H9 (cell line): ENCODE results near the gene TMEM91. TPM values are rescaled to one million over a fixed set of nuclear protein-coding genes. Genes with fewer than 3 reads are reported as not detected.

ENCODE experiments used
- DNase-seq: peaks from one replicate; pipeline ENCODE4 v3.0.0-alpha.2; 2017
- H2AFZ ChIP-seq: one replicate; pipeline ENCODE4 v1.6.1; 2013; ENCODE audit warnings: mild to moderate bottlenecking, low read length, control low read depth, moderate library complexity
- H2AK5ac ChIP-seq: 2 replicates; pipeline ENCODE4 v1.6.1; 2013; ENCODE audit warnings: low read length, control low read depth, mixed read lengths; ENCODE audit not compliant: insufficient read length
- H2BK120ac ChIP-seq: one replicate; pipeline ENCODE4 v1.6.1; 2013; ENCODE audit warnings: low read depth, mild to moderate bottlenecking, low read length, control low read depth, inconsistent platforms; ENCODE audit not compliant: poor library complexity, severe bottlenecking
- H2BK12ac ChIP-seq: 2 replicates; pipeline ENCODE4 v1.6.1; 2013; ENCODE audit warnings: low read length, control low read depth, mixed read lengths, low read depth; ENCODE audit not compliant: insufficient read length
- H2BK15ac ChIP-seq: 2 replicates; pipeline ENCODE4 v1.6.1; 2013; ENCODE audit warnings: low read depth, low read length, control low read depth
- H2BK20ac ChIP-seq: one replicate; pipeline ENCODE4 v1.6.1; 2013; ENCODE audit warnings: low read depth, mild to moderate bottlenecking, low read length, control low read depth, inconsistent platforms; ENCODE audit not compliant: poor library complexity, severe bottlenecking
- H2BK5ac ChIP-seq: 2 replicates; pipeline ENCODE4 v1.6.1; 2013; ENCODE audit warnings: low read length, control low read depth, mixed read lengths; ENCODE audit not compliant: insufficient read length
- H3K14ac ChIP-seq: 2 replicates; pipeline ENCODE4 v1.6.1; 2013; ENCODE audit warnings: low read length, control low read depth; ENCODE audit not compliant: insufficient read depth
- H3K18ac ChIP-seq: 2 replicates; pipeline ENCODE4 v1.6.1; 2013; ENCODE audit warnings: low read depth, mild to moderate bottlenecking, mixed read lengths, low read length, control low read depth; ENCODE audit not compliant: insufficient read length
- H3K23ac ChIP-seq: 2 replicates; pipeline ENCODE4 v1.6.1; 2013; ENCODE audit warnings: low read length, control low read depth, mixed read lengths, low read depth; ENCODE audit not compliant: insufficient read length
- H3K23me2 ChIP-seq: 2 replicates; pipeline ENCODE4 v1.6.1; 2013; ENCODE audit warnings: low read depth, mild to moderate bottlenecking, mixed read lengths, low read length, control low read depth; ENCODE audit not compliant: insufficient read length, poor library complexity, severe bottlenecking
- H3K27ac ChIP-seq: 2 replicates; pipeline ENCODE4 v1.5.1; 2013; ENCODE audit warnings: low read length, control low read depth, mixed read lengths, low read depth; ENCODE audit not compliant: insufficient read length
- H3K27me3 ChIP-seq: 2 replicates; pipeline ENCODE4 v1.6.1; 2013; ENCODE audit warnings: low read length, control low read depth, inconsistent platforms; ENCODE audit not compliant: insufficient read depth
- H3K4ac ChIP-seq: 2 replicates; pipeline ENCODE4 v1.6.1; 2013; ENCODE audit warnings: low read depth, mild to moderate bottlenecking, control low read depth, inconsistent platforms, low read length, moderate library complexity
- H3K4me1 ChIP-seq: 2 replicates; pipeline ENCODE4 v1.6.1; 2013; ENCODE audit warnings: low read length, control low read depth, inconsistent platforms; ENCODE audit not compliant: insufficient read depth
- H3K4me2 ChIP-seq: 2 replicates; pipeline ENCODE4 v1.6.1; 2013; ENCODE audit warnings: low read length, control low read depth, mixed read lengths; ENCODE audit not compliant: insufficient read length, insufficient read depth
- H3K56ac ChIP-seq: 2 replicates; pipeline ENCODE4 v1.6.1; 2013; ENCODE audit warnings: low read depth, mild to moderate bottlenecking, mixed read lengths, low read length, control low read depth; ENCODE audit not compliant: insufficient read length
- H3K79me1 ChIP-seq: 2 replicates; pipeline ENCODE4 v1.6.1; 2013; ENCODE audit warnings: low read depth, mild to moderate bottlenecking, moderate library complexity, low read length, control low read depth, inconsistent platforms; ENCODE audit not compliant: insufficient read depth, poor library complexity, severe bottlenecking
- H3K79me2 ChIP-seq: 2 replicates; pipeline ENCODE4 v1.6.1; 2013; ENCODE audit warnings: low read length, control low read depth, inconsistent platforms; ENCODE audit not compliant: insufficient read depth
- H3K9ac ChIP-seq: 2 replicates; pipeline ENCODE4 v1.6.1; 2013; ENCODE audit warnings: low read length, control low read depth, mixed read lengths; ENCODE audit not compliant: insufficient read length; ENCODE audit errors: extremely low read depth
- H3K9me3 ChIP-seq: one replicate; pipeline ENCODE4 v1.6.1; 2013; ENCODE audit warnings: low read depth, low read length, inconsistent platforms; ENCODE audit not compliant: control insufficient read depth
- H3T11ph ChIP-seq: one replicate; pipeline ENCODE4 v1.6.1; 2013; ENCODE audit warnings: mild to moderate bottlenecking, low read length, control low read depth, inconsistent platforms
- H4K20me1 ChIP-seq: one replicate; pipeline ENCODE4 v1.6.1; 2013; ENCODE audit not compliant: control insufficient read depth, insufficient read length, insufficient read depth
- H4K5ac ChIP-seq: 2 replicates; pipeline ENCODE4 v1.6.1; 2013; ENCODE audit warnings: low read depth, mild to moderate bottlenecking, mixed read lengths, low read length, control low read depth; ENCODE audit not compliant: insufficient read length
- H4K8ac ChIP-seq: replicated peaks from 2 replicates; pipeline ENCODE4 v1.6.1; 2013; ENCODE audit warnings: low read length, control low read depth, mixed read lengths, low read depth; ENCODE audit not compliant: insufficient read length
- H4K91ac ChIP-seq: 2 replicates; pipeline ENCODE4 v1.6.1; 2013; ENCODE audit warnings: low read depth, mild to moderate bottlenecking, moderate library complexity, mixed read lengths, low read length, control low read depth; ENCODE audit not compliant: insufficient read length
- H3K27ac Mint-ChIP-seq, 3 experiments: 2 replicates in 2 of 3; 3 replicates in 1 of 3; pipeline ENCODE4 v1.8.0; 2020 to 2021; ENCODE audit warnings: mixed read lengths in 3 of 3, mild to moderate bottlenecking in 1 of 3, moderate library complexity in 1 of 3
- H3K27me3 Mint-ChIP-seq: 2 replicates; pipeline ENCODE4 v1.8.0; 2021; ENCODE audit warnings: low read depth, mild to moderate bottlenecking, moderate library complexity, mixed read lengths
- H3K36me3 Mint-ChIP-seq, 3 experiments: 2 replicates in 2 of 3; 3 replicates in 1 of 3; pipeline ENCODE4 v1.8.0; 2020 to 2021; ENCODE audit warnings: low read depth in 3 of 3, mixed read lengths in 3 of 3; ENCODE audit not compliant: insufficient read depth in 1 of 3
- H3K4me1 Mint-ChIP-seq, 2 experiments: 2 replicates each; pipeline ENCODE4 v1.8.0; 2020; ENCODE audit warnings: mixed read lengths in 2 of 2
- H3K4me3 Mint-ChIP-seq, 2 experiments: 2 replicates in 1 of 2; 3 replicates in 1 of 2; pipeline ENCODE4 v1.8.0; 2020 to 2021; ENCODE audit warnings: mild to moderate bottlenecking in 2 of 2, mixed read lengths in 2 of 2, moderate library complexity in 1 of 2
- H3K9me3 Mint-ChIP-seq, 2 experiments: 2 replicates in 1 of 2; 3 replicates in 1 of 2; pipeline ENCODE4 v1.8.0; 2020; ENCODE audit warnings: mild to moderate bottlenecking in 2 of 2, mixed read lengths in 2 of 2, moderate library complexity in 1 of 2
- CTCF ChIP-seq: fragments of 200-600 bp; sonication (generic); conservative IDR thresholded peaks from 3 replicates; pipeline ENCODE4 v1.8.0; 2021; ENCODE audit warnings: antibody characterized with exemption, mild to moderate bottlenecking
- WGBS: extraction: QIAGEN DNeasy Blood & Tissue Kit; methylation state at CpG from one replicate; pipeline ENCODE4 v1.1.7; 2013; ENCODE audit warnings: missing lambda C conversion rate, low lambda C conversion rate, mixed read lengths; ENCODE audit not compliant: insufficient read length; ENCODE audit errors: extremely low coverage; 5-methylcytosine and 5-hydroxymethylcytosine counted together
- total RNA-seq: library from RNA; stranded (reverse); gene quantifications from 2 replicates; pipeline ENCODE4 v1.2.1, GENCODE V29; 2021

TMEM91 gene
- total RNA-seq, 1 experiment from 2014 or later: 5.7 TPM

GRCh38 chr19:41427647-41428480 is 51.5 kb downstream of the TMEM91 start:
- no peaks in the 10 kb centered on the region for H3K79me2 ChIP-seq
- peak overlapping the region in 2 of 3 experiments; percentile 18 to 57; a peak in 2 of 7 replicates for H3K27ac Mint-ChIP-seq
- no peak overlapping the region for H3K27ac ChIP-seq

More at GRCh38 chr19:41427647-41428480, 51.5 kb downstream of the TMEM91 start:
- Histone ChIP-seq H2BK15ac (no peak overlapping the region), H2AFZ (no peak overlapping the region), H3K27me3 (no peaks in the 10 kb centered on the region), H3K9me3 (no peaks in the 10 kb centered on the region), H3T11ph (no peak overlapping the region), H3K4me1 (no peaks in the 10 kb centered on the region), H3K23me2 (peaks cover 11% of the 10 kb centered on the region), H2AK5ac (no peak overlapping the region), H4K8ac (no peak overlapping the region), H2BK120ac (no peak overlapping the region), H3K14ac (peak overlapping the region; percentile 44; the same call in 1 of the 2 replicates), H2BK12ac (no peak overlapping the region), H2BK5ac (no peak overlapping the region), H3K4me2 (peak overlapping the region; percentile 80), H3K18ac (peak overlapping the region; percentile 22), H4K91ac (no peak overlapping the region), H3K23ac (no peak overlapping the region), H4K20me1 (no peaks in the 10 kb centered on the region), H3K4ac (no peak overlapping the region), H3K56ac (no peak overlapping the region), H3K79me1 (no peaks in the 10 kb centered on the region), H2BK20ac (no peak overlapping the region), H4K5ac (no peak overlapping the region), H3K9ac (no peak overlapping the region)
- WGBS: no CpG with 5 or more reads among the region's 23 CpGs
- Mint-ChIP-seq H3K9me3 (no peaks in the 10 kb centered on the region), H3K27me3 (no peaks in the 10 kb centered on the region), H3K4me1 (peaks cover 14 to 29% of the 10 kb centered on the region in 2 experiments), H3K36me3 (peaks cover 14 to 29% (median 28%) of the 10 kb centered on the region in 3 experiments; a peak in 6 of 7 replicates), H3K4me3 (peak overlapping the region; percentile 48 to 84)
- TF ChIP-seq CTCF: no peak
- peak; percentile 39 for DNase-seq
